Left cardiac atrium (tissue), 4 donors: Measurements from ENCODE around the gene FBXO21. TPM values are rescaled to one million over a fixed set of nuclear protein-coding genes. Genes with fewer than 3 reads are reported as not detected.
"Not testable (repeated sequence)": the region's sequence is repeated elsewhere in the genome, so short reads cannot be mapped to it uniquely, and the experiment has no call there.

Experiments used
- ATAC-seq, 2 donors: fragments of 200-7000 bp; cut with Tn5 transposase; one replicate each; pipeline ENCODE4 v1.9.1; 2020; ENCODE audit warnings: mild to moderate bottlenecking in 2 of 2, moderate library complexity in 2 of 2
- DNase-seq: peaks from one replicate; pipeline ENCODE4 v3.0.0-alpha.2; 2020
- intact Hi-C, 2 donors: fragments of 100-400 bp; cut with DNase I; formaldehyde crosslinking; loops; one replicate each; pipeline versions ENCODE4 v1.14.1 to v1.15.1; 2022 to 2023
- long read RNA-seq: library from polyadenylated mRNA; unstranded; transcript quantifications from one replicate; pipeline ENCODE4 v2.0.0, GENCODE V29; 2021
- total RNA-seq, 2 donors: library from RNA; stranded (reverse); fragmentation: NEBNext Ultra II Directional; extraction: Animal tissue kit (Norgen Biotek cat#: 25700); gene quantifications; one replicate each; pipeline ENCODE4 v1.2.1, GENCODE V29; 2021
- donor health status: DM: no; HTN: yes; CAD: no.
- donor health status: DM: no; HTN: yes; CAD: no; lungs with severe emphysema.
- donor health status: DM: yes; HTN: yes; CAD: no.
- donor health status: Dilated cardiomyopathy.

FBXO21 gene, protein sequence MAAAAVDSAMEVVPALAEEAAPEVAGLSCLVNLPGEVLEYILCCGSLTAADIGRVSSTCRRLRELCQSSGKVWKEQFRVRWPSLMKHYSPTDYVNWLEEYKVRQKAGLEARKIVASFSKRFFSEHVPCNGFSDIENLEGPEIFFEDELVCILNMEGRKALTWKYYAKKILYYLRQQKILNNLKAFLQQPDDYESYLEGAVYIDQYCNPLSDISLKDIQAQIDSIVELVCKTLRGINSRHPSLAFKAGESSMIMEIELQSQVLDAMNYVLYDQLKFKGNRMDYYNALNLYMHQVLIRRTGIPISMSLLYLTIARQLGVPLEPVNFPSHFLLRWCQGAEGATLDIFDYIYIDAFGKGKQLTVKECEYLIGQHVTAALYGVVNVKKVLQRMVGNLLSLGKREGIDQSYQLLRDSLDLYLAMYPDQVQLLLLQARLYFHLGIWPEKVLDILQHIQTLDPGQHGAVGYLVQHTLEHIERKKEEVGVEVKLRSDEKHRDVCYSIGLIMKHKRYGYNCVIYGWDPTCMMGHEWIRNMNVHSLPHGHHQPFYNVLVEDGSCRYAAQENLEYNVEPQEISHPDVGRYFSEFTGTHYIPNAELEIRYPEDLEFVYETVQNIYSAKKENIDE
- total RNA-seq, result 10 to 100 TPM; 36.5 to 41.8 TPM
- long read RNA-seq, full-length matches to known transcripts, result 80 of 92 reads
- long read RNA-seq, partial matches to known transcripts, result 10 of 92 reads
- long read RNA-seq, other reads (novel, unspliced or antisense), result 2 of 92 reads

DNA sequence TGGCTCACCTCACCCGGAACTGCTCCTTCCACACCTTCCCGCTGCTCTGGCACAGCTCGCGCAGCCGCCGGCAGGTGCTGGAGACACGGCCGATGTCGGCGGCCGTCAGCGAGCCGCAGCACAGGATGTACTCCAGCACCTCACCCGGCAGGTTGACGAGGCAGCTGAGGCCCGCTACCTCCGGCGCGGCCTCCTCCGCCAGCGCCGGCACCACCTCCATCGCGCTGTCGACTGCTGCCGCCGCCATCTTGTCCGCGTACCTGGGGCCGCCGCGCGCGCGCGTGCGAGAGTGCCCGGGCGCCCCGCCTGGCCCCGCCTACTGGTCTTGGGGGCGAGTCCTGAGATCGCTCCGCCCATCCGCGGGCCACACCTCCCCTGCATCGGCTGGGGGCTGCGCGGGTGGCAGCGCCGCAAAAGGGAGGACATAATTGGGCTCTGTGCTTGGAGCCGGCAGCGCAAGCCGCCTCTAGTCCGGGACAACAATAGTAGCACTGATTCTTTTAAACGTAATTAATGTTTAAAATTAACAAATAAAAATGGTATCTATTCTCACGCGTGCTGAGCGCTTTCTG lies at the start of gene FBXO21:
Gene FBXO21 (minus strand): TSS at position 261 of the 572 bp plus-strand sequence. CDS start 14 bp downstream, at position 247.
- ATAC-seq (peak; percentile 98 to 99), DNase-seq (peak; percentile 92)
- intact Hi-C loops, result no loop called here

DNA sequence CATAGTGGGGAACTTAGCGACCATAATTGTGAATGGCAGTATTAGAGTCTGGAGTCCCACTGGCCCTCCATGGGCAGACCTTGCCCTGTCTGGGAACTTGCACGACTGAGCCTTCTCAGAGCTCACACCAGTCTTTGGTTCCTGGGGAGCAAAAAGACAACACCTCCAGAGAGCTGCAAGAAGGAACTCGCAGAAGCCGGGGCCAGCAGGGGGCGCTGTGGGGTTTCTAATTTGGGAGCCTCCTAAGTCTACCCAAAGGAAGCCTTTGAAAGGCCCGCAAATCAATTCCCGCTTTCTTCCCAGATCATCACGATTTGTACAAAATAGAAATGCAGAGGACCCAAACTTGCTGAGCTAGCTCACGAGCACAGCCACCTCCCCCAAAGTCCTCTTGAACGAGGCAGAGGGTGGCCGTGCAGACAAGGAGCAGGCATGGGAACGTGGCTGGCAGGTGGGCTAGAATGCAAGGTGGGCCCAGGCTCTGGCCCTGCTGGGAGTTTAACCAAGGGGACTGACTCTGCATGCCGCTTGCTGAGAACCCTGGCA lies 46.3 kb upstream of the FBXO21 start:
- intact Hi-C loops, result loop anchor here (2.0 to 10.0 kb wide), 4 partner anchors 126 to 600 kb away; partner anchors contain the start of gene NOS1 (in 1 of the 2)
- DNase-seq (peak; percentile 81), ATAC-seq (peak in 1 of 2 donors; percentile 24)

DNA sequence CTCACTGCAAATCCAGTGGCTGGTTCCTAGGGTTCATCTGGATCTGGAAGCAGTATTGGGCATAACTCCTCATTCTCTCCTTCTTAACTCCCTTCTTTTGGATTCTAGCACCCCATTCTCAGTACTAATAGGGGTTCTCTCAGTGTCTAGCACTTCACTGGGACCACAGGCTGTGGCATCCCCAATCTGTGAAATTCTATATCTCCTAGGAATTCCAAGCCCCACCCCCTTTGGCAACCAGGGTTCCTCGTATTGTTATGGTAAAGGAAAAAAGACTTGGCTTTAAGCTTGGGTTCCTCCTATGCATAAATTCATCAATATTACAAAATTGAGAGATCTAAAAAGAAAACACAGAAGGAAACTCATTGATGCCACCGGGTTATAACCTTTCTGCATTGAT lies 45.0 kb upstream of the FBXO21 start:
- ATAC-seq (no peak), DNase-seq (no peak)
- intact Hi-C loops, result loop anchor here (5.0 to 10.0 kb wide), 3 partner anchors 127 to 352 kb away; partner anchors contain the start of gene NOS1 (in 1 of the 2)

DNA sequence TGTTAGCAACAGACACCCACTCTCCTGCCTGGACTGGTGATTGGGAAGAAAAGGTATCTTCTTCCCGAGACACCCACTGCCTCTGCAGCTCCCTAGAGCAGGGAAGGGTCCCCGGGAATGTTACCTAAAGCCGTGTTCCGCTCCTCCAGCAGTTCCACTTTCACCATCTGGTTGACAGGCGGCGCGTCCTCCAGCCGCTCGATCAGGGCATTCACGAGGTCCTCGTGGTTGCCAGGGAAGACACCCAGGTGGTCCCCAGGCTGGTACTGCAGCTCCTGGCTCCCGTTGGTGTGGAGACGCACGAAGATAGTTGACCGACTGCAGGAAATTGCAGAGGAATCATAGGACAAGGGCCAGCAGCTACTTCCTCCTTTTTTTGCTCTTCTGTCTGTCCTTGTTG lies 44.2 kb upstream of the FBXO21 start:
- ATAC-seq (no peak), DNase-seq (no peak)
- intact Hi-C loops, result loop anchor here in 1 of 2 donors (10.0 kb wide), 1 partner anchor 350 kb away; no protein-coding TSS in a partner anchor

DNA sequence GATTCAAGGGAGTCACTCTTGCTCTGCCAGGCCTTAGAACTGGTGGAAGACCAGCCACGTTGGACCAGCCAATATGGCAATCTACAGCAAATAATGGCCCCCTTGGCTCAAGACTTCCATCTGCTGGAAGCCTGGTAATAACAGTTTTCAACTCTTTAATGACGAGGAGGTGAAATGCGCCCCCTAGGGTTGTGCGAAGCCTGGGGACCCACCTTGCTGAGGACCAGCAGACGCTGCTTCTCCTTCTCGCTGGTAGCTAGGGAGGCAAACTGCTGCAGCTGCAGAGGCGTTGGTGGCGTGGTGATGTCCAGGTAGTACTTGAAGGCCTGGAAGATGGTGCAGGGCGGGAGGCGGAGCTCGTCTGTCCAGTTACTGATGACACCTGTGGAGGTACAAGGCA lies 41.5 kb upstream of the FBXO21 start:
- DNase-seq, result no peak
- intact Hi-C loops, result loop anchor here in 1 of 2 donors (10.0 kb wide), 1 partner anchor 353 kb away; no protein-coding TSS in a partner anchor
- ATAC-seq, result no peak

DNA sequence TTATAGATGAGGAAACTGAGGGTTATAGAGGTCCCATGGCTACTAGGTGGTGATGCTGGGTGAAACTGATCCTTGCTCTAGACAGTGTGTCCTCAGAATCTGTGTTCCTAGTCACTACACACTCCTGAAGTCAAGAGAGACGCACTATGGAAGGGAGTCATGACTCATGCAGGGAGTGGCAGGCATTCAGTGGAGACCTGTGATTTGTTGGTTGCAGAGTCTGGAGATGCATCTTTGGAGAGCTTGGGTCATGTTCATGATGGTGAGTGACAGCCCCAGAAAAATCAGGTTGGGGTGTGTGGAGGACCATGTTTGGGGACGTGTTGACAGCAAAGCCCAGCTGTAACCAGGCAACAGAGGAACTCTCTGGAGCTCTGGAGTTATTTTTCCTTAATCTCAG lies 38.0 kb upstream of the FBXO21 start:
- DNase-seq (no peak), ATAC-seq (no peak)
- intact Hi-C loops, result no loop called here

DNA sequence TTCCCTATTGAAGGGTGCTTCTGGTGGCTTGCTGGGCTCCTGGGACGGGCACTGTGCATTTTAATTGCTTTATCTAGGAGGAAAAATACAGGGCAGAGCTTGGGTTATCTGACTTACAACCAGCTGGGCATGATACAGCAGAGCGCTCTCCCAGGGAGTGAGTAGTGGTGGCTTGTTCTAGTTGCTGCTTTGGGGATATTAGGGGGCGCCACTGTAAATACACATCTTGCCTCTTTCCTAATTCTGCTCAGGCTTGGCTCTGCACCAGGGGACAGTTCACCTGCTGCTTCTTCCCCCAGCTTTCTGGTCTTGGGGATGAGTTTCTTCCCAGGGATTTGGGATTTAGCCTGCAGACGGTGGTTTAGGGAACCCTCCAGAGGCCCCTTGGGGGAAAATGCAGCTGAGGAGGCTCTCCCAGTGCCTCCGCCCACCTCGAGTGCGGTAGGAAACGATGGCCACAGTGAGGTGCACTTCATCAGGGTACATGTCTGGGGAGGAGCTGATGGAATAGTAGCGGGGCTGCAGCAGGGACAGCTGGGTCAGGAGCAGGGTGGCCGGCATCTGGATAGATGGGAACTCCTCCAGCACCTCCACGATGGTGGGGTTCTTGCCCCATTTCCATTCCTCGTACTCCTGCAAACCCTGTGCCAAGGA lies 36.9 kb upstream of the FBXO21 start:
- intact Hi-C loops, result no loop called here
- DNase-seq (no peak), ATAC-seq (no peak)

DNA sequence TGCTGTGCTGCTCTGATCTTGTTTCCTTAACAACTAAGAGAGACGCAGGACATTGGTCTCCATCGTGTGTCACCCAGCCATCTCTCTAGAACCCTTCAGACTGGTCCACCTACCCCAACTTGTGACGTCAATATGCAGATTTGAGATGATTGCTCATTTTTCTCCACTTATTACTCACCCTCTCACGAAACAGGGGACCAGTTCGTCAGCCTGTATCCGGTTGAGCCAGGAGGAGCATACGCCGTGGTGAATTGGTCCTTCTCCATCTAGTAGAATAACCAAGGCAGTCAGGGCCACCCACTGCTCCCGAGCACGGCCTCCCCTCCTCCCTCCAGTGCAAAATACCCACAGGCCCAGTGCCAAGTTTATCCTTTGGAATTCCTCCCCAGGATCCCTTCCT lies 36.2 kb upstream of the FBXO21 start:
- DNase-seq, result no peak
- intact Hi-C loops, result no loop called here
- no peak for ATAC-seq

DNA sequence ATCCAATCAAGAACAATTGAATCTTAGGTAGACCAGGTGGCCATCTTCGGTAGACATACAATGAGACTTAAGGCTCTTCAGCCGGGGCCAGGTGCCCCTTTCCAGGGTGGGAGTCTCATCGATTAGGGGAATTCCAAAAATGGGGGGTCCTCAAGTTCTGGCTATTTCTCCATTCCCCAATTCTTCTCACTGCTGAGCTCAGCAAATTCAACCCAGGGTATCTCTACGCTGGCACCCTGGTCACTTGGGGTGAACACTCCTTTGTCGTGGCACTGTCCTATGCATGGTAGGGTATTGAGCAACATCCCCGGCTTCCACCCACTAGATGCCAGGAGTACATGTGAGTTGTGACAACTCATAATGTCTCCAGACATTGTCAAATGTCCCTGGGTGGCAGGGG lies 34.9 kb upstream of the FBXO21 start:
- intact Hi-C loops, result no loop called here
- no peak for ATAC-seq
- DNase-seq, result no peak

DNA sequence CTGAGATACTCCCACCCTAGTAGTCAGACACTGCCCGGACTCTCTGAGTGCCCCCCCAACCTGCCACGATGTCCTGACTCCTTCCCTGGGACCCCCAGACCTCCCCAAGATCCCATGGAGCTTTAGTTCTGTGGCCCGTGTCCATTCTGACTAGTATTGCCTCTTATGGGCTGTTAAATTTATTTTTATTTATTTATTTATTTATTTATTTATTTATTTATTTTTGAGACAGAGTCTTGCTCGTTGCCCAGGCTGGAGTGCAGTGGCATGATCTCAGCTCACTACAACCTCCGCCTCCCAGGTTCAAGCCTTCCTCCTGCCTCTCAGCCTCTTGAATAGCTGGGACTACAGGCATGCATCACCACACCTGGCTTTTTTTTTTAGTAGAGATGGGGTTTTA lies 30.7 kb upstream of the FBXO21 start:
- DNase-seq, intact Hi-C loops, ATAC-seq: not testable (repeated sequence)

DNA sequence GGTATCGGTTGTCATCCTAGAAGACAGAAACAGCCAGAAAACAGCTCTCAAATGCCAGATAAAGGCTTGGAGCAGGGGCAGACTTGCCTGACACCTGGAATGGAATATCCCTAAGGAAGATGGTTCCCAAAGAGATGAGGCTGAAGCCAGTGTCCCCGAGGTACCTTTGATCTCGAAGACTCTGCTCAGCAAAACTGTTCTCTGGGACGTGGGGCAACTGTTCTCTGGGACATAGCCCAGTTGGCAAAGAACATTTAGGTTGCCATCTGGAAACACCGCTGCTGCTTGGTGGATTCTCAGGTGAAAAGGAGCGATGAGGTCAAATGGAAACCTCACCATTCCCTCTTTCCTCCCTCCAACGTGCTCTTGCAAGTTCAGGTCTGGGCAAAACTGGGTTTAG lies 27.9 kb upstream of the FBXO21 start:
- DNase-seq (no peak), ATAC-seq (no peak)
- intact Hi-C loops, result no loop called here

DNA sequence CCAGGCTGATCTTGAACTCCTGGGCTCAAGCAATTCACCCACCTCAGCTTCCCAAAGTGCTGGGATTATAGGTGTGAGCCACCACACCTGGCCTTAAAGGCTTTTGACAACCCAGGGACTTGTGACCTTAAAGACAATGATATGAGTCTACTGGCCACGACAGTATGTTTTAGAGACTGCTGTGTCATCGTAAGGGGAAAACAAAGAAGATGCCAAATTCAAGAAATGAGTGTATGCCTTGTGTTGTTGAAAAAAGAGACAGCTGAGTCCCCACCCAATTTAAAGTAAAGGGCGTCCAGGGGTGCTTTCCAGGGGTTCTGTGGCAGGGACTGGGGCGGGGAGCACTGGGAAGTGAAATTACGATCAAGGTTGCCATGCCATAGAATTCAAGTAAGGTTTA lies 26.4 kb upstream of the FBXO21 start:
- no peak for ATAC-seq

DNA sequence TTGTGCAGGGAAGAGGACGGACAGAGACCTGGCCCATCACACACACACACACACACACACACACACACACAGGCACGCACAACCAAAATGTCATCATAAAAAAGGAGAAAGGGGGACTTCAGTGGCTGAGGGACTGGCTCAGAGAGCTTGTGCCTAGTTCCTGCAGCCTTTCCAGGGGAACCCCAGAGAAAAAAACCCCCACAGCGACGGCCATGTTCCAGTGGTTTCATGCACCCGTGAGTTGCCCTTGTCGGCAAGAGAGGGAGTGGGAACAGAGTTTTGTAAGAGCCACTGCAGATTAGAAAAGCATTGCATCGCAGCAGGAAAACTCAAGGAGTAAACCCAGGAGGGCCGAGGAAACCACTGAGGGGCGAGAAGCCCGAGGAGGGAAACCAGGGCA lies 24.5 kb upstream of the FBXO21 start:
- DNase-seq, result no peak
- no peak for ATAC-seq
- intact Hi-C loops, result no loop called here

More for the DNA sequence above, 26.4 kb upstream of the FBXO21 start:
- intact Hi-C loops, result no loop called here
- no peak for DNase-seq

DNA sequence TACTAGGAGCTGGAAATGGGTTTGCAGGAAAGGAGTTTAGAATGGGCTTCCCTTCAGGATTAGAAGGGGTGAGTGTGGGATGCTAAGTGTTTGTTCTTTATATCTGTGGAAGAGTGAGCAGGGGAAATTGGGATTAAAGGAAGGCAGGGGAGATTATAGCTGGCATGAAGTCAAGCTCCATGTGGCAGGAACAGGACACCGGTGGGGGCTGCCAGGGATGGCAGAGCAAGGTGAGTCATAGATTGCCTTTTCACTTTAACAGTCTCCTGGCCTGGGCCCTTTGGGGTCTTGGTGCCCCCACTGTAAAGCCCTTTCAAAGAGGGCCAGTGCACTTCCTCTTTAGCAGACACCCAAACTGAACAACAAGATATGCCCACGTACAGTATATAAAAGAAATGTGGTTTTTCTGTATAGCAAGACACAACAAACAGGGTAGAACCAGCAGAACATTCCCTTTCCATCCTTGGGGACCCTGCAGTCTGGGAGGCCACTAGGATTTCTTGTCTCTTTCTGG lies 23.1 kb upstream of the FBXO21 start:
- DNase-seq (no peak), ATAC-seq (no peak)
- intact Hi-C loops, result loop anchor here in 1 of 2 donors (2.0 kb wide), 1 partner anchor 623 kb away; no protein-coding TSS in a partner anchor

DNA sequence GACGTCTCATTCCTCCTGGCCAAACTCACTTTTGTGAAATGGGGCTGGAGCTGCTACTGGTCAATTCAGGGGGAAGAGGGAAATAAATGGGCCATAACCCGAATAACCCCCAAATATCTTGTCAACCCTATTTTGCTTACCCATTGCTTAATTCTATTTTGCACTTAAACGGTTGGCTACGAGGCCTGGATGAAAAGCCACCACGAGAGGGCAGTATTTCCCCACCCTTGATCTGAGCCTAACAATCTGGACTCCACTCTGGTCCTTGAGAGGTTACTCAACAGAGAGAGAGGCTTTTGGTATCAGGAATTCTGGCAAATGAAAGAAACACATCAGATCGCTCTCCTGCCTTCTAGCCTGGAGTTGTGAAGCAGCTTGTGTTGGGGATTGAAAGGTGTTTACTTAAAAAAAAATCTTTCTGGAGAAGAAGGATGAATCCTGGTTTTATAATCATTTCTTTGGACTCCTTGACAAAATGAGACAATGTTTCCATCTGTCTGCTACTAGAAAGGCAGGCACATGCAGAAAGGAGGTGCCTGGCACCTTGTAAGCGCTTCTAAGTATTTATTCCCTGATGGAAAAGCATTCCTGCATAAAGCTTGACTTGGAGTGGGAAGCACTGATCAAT lies 22.4 kb upstream of the FBXO21 start:
- DNase-seq, result peak; percentile 72
- peak; percentile 84 to 88 for ATAC-seq
- intact Hi-C loops, result loop anchor here (1.0 to 2.0 kb wide), 2 partner anchors 624 to 625 kb away; no protein-coding TSS in a partner anchor

DNA sequence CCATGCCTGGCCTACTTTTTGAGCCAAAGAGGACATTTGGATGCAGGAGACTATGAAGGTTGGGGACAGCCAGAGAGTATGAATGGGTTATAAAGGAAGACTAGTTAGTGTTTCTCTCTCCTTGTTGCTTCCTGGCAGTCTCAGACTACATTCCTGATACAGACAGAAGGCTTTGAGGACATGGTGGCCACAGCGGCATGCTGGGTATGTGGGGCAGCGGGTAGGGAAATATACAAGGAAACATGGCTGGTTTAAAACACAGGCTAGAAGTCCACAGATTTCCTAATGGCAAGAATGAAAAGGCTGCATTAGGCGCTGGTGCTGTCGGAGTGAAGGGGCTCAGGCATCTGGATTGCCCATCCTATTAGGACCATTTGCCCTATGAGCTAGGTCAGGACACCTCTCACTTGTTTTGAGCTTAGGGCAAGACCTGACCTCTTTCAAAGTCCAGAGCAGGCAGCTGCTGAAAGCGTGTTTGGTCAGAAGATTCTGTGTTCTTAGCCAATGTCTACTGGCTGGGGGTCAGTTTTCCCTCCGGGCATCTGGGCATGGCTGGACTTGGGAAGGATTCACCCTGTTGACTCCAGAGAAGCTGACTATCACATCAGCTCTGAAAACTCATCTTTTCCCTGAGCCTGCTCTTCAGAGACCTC lies 20.1 kb upstream of the FBXO21 start:
- intact Hi-C loops, result no loop called here
- DNase-seq, result no peak
- no peak for ATAC-seq

DNA sequence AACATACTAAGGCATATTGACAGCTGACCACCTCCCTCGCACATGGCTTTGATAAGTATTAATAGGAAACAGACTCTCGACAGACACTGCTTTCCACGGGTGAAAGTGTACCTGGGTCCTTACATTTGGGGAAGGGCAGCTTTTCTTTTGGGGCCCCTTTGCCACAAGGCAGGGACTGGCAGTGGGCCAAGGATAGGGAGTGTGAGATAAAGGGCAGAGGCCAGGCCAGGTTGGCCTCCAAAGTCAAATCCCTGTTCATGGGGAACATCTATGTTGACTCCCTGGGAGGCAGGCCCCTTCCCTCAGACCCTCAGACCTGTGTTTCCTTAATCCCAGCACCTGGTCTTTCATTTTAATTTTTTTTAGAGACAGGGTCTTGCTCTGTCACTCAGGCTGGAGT lies 19.4 kb upstream of the FBXO21 start:
- DNase-seq (no peak), ATAC-seq (no peak)
- intact Hi-C loops, result no loop called here
